Left forelimb (tissue), 1 donor: Measurements from ENCODE around the gene FAM83C.

Experiments
- DNase-seq: peaks from one replicate; pipeline ENCODE4 v3.0.0-alpha.2; 2018; ENCODE audit warnings: low spot score

Gene FAM83C

DNA sequence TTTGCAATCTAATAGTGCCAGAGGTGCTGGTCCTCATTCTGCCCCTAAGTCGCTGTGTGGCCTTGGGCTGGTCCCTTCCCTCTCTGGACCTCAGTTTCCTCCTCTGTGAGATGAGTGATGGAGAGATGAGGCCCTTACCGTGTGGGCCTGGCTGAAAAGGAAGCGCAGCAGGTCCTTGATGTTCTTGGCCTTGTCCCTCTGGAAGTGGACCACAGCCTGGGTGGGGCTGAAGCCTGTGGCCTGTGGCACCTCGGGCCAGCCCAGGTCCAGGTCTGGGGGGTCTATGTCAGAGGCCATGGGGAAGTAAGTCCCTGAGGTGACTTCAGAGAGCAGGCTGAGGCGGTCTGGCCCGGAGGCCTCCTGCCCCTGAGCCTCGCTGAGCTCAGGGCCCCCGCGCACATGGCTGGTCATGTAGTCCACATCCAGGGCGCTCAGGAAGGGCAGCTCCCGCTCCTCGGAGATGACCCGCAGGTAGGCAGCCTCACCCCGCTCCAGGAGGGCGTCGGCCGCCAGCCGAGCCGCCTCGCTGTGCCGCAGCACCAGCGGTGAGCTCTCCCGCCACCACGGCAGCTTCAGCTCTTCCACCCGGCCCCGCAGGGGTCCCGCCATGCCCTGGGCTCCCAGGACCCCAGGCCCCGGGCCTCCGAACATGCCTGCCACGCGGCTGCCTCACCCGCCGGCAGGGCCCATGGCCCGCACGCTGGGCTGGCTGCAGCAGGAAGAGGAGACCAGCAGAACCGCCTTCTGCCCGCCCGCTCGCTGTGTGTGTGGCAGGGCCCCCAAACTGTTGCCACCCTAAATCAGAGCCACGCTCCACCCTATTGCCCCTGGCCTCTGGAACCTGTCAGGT is at the start of gene FAM83C:
Gene FAM83C (minus strand): TSS at position 772 of the 850 bp plus-strand sequence. CDS start 121 bp downstream, at position 651.
- DNase-seq: no peak

DNA sequence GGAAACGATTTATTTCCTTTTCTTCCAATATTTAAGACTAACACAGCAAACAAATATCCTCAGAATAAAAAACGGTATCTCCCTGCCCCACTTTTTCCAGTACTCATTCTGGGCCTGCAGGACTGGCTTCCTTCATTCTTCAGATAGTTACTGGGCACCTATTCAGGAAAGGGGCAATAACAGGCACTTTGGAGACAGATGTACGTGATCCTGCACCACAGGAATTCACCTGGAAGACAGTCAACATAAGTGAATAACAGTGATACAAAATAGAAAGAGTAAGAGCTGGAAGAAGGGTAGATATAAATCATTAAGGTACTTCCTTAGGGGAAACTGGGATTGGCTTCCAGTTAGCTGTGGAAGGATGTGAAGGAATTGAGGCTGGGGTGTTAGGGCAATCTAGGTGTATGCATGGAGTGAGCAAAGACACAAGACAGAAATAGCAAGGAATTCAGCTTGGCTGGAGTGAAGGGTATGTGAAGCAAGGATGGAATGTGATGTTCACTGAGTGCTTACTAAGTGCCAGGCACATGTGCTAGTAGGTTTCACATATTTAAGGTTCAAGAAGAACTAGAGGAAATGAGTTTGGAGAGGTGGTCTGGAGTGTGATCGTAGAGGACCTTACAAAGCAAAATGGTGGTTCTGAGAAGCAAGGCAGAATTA is 49.3 kb upstream of the FAM83C start:
- DNase-seq: no peak

DNA sequence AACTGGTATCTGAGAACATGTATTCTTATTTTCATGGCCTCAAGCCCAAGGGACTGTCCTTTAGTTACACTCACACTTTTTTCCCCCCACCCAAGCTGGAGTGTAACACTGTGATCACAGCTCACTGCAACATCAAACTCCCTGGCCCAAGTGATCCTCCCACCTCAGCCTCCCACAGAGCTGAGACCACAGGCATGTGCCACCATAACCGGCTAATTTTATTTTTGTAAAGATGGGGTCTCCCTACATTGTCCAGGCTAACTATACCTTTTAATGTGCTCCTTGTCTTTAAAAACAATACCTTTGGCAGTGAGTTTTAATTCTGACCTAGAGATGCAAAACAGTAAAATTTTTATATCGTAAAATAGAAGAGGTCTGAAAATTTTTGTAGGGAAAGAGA is 48.2 kb upstream of the FAM83C start:
- no peak for DNase-seq

DNA sequence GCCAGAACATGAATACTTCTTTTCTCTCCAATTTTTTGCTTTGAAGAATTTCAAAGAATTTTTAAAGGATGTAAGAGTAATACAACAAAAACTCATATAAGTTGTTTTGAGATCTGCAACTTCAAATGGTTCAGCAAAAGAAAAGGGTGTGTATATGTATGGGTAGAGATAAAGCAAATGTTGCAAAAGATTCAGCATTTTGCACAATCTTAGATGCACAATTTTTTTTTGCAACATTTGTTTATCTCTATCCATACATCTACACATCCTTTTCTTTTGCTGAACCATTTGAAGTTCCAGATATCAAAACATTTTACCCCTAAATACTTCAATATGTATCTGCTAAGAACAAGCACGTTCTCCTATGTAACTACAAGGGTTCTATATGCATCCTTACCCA is 47.4 kb upstream of the FAM83C start:
- no peak for DNase-seq

DNA sequence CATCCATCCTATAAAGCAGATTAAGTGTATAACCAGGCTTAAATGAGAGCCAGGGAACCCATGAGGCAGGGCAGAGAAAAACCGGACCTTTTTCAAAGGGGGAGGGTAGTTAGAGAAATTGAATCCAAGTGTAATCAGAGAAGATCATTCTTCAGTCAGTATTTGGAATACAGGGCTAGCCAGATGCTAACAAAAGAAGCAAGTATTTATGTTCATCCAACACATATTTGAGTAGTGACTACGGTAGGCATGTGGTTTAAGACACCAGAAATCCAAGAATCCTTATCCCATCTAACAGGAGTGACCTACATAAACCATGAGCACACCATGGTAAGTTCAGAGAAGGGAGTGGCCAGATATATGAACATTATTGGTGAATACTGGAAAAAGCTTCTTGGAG is 46.8 kb upstream of the FAM83C start:
- no peak for DNase-seq

DNA sequence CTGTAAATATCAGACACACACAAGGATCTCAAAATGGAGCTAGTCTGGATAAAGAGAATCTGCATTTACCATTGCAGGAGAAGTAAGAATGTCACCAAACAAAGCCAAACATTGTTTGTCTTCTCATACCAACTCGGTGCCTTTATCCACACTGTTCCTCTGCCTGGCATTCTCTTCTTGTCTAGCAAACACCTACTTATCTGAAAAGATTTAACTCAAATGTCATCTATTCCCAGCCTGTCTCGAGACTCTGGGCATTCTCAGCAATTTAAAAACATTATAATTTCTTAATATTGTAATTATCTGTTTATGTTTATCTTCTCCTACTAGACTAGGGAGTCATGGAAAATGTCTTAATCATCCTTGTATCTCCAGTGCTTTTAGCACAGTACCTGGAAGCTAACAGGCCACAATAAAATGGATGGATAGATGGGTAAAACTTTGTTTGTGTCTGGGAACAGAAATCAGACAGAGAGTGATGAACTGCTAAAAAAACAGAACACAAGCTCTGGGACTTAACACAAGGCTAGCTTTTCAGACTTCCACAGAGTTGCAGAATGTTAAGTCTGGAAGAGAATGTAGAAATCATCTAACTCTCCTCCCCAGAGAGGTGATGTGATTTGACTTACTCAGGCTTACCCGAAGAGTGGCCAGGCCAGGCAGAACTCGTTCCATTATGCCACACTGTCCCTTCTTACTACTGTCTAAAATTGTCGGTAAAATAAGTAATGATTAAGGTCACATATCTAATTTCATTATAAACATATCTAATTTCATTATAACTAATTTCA is 42.3 kb upstream of the FAM83C start:
- DNase-seq: no peak

DNA sequence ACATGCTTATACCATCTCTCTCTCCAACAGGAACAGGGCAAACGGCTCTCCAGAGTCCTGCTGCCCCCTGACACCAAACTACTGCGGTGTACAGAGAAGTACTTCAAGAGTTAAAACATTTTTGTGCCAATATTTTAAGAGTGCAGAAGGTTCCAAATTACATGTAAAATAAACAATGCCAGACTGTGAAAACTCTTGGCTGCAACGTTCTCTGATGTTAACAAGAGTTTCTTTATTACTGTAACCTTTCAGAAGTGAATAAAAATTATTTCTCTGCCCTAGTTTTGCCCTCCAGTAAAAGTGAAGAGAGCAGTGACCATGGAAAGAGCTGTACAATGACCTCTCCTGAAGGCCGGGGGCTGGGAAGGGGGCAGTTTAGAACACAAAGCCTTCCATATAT is 41.4 kb upstream of the FAM83C start:
- no peak for DNase-seq

DNA sequence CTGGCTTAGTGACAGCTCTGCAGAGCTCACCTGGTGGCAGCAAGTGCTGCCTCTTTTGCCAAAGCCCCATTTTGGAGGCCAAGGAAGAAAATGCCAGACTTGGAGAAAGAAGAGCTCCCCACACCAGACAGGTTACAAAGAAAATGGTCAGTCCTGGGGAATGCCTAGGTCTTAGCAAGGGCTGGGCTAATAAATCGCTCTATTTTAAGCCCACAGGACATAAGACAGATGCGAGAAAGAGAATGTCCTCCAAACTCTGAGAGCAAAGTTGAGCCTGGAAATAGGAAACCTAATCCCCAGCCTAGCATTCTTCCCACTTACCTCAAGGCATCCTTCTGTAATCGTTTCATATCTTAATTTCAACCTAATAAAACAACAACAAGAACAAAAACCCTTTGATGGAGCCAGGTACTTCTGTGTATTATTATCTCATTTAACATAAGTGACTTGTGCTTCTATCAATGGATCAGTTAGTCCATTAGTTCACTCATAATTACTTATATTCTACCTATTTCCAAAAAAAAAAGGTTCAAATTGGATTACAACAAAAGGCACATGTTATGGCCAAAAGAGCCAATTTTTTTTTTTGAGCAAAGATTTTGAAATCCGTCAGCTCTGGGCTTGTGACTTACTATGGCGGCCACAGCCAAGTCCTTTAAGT is 40.4 kb upstream of the FAM83C start:
- no peak for DNase-seq

DNA sequence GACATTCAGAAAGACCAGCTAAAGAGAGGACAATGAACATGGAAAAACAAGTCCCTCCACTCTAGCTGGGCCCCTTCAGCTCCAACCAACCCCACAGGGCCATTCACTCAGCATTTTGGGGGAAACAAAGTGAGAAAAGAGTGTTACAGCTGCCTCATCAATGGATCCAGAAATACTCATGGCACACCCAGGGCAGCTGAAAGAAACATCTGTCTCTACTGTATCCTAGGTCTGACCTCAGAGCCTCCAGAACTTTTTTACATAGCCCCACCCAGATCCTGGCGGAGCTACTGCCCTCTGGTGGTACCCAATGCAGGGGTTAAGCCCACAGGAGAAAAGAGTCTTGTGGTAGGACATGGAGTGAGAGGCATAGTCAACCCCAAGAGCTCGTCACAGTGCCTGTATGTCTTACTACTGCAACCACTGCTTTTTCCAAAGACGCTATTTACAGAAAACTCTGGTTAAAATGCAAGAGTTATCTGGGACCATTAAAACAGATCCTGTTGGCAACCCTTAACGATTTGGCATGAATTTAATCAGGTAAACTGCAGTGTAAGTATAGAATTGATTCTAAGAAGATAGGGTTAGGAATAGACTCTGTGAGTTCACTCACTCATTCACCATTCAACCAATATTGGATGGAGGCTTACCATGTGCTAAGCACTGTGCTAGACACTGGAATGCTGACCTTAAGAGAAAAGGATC is 37.4 kb upstream of the FAM83C start:
- no peak for DNase-seq

DNA sequence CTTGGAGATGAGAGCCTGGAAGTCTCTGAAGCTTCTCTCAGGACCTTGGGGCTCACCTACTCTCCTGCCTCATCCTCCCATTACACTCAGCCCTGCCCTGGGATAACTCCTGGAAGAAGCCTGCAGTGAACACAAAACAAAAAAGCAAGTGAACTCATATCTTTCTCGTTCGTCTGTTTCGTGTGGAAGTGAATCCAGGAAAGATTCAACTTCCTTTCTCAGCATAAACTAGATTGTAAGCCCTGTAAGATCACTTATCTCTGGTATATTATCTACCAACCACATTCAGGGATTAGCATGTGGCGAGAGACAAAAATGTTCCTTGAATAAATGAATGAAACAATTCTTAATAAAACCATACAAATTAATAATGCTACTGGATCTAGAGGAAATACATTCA is 36.5 kb upstream of the FAM83C start:
- no peak for DNase-seq

DNA sequence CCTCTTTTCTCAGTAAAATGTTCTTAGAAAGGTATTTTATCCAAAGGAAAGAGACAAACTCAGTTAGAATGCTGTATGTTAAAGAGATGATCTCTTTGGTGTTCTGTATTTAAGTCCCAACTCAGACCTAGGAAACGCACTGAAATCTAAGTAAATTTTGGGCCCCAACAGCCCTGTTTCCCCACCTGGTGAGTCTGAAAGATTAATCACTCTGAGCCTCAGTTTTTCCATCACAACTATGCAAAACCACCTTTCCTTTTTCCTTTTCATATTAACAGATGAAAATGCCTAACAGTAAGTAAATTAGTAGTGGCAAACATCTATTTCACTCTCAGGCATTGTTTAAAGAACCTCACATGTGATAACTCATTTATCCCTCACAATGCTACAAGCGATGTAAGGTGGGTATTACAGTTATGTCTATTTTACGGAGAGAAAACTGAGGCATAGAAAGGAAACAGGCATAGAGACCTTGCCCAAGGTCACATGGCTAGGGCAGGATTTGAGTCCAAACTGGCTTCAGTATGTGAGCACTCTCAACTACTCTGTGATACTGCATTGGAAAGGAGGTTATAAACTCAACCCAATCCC is 36.0 kb upstream of the FAM83C start:
- DNase-seq: no peak

DNA sequence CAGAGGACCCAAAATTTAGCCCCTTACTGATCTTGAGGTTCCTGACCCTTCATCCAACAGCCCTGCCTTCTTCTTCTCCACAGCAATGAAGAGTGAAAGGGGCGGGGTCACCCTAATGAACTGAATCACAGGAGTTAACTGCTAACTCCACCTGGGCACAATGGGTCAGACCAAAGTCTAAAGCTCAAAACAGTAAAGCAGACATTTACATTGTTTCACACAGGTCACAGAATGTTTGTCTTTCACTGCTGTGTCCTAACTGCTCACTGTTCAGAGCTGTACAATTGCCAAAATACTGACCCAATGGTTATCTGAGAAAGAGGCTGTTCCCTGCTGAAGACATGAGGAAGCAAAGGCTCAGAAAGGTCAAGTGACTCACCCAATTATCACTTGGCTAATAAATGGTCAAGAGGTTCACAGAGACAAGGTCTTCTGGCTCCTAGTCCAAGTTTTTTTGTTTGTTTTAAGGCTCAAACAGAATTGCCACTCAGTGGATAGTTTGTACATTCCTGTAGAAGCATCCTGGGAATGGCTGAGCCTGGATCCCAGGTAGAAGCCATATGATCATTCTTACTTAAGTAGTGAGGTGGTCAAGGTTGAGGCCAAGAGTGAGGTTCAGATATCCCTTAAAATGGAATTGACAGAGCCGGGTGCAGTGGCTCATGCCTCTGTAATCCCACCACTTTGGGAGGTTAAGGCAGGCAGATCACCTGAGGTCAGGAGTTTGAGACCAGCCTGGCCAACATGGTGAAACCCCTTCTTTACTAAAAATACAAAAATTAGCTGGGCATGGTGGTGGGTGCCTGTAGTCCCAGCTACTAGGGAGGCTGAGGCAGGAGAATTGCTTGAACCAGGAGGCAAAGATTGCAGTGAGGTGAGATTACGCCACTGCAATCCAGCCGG is 35.1 kb upstream of the FAM83C start:
- no peak for DNase-seq

DNA sequence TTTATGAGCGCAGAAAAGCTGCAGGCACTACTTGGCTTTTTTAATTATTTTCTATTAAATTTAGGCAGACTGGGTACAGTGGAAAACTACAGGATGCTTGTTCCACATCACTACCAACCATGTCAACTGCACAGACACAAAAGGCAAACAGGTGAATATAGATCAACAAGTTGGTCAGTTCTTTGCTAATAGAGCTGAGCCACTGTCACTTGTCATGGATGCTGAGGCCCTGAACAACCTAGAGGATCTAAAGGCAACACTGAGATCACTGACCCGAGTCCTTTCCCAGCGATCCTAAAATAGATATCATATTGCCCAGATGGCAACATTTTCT is 34.5 kb upstream of the FAM83C start:
- no peak for DNase-seq

DNA sequence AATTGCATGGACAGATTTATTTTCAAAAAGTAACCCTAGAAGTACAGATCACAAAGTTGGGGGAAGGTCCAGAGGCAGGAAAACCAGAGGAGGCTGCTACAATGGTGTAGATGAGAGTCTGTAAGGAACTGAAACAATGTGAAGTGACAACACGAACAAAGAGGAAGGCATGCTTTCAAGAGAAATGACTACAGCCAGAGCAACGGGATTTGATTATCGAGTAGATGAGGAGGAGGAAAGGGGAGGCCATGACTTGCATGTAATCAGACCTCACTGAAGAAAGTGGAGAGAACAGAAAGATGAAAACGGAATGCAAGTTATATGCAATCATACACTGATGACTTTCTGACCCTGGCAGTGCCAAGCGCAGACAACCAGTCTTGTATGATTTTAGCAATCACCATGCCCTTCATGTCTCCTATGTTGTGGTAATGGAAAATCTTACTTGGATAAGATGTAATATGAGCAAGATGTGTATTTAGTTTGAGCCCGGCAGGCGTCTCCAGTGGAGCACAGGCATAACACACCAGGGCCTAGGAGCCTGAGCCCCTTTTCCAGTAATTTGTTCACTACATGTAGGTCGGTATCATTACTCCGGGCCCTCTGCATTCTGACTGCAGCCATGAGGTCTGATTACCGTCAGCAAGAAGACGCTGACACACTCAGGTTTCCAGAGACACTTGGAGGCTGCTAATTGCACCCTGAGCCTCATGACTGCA is 34.0 kb upstream of the FAM83C start:
- DNase-seq: no peak

DNA sequence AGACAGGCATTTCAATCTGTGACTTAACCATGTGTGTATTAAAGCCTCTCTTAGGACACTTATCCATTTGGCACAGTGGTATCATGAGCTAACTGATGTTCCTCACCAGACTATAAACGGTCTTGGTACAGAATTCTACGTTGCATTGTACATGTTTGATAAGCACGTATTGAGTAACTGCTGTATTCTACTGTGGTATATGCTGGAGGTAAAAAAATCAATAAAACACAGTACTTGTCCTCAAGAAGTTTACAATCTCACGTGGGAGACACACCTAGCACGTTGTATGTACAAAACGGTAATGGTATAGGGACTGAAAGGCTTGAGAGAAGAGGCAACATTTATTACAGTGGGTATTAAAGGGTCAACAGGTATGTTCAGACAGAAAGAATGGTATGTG is 33.2 kb upstream of the FAM83C start:
- DNase-seq: no peak

DNA sequence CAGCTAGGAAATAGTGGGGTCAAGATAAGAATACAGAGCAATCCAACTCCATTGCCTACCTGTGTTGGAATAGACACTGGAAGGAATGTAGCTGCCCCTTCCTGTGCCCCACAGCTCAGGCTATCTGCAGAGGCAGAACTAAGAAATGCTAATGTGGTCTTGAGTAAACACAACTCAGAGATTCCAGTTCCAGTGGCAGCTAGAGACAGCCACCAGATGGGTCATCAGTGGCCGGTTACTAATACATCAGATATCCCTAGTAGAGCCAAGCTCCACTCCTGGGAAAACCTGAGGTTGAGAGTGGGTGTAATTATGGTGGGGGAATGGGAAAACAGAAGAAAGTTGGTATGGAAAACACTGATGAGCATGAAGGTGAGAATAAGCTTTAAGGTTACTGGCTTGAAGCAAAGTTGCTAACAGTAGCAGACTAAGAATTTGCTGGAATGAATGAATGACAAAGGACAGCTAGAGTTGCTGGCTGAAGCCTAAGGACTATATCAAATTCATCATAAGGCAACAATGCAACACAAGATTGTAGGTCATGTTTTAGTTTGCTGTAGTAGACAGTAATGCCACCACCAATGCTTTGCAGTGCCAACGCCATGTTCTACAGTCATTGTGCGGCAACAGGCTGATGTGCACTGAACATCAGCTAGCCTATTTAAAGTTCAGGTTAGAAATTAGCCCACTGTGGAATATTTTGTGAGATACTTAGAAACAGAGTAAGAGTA is 28.3 kb upstream of the FAM83C start:
- no peak for DNase-seq

DNA sequence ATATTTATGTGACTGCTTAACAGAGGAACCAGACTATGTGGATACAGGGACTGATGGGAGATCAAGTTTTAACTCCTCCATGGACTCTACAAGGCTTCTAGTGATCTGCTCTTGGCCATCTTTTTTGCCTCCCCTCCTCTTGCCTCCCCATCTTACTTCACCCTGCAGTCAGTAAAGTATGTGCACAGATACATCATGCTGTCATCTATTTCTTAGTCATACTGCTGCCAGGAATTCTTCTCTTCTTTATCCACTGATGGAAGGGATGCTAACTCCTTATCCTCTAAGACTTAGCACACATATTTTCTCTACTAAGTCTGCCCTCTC is 27.6 kb upstream of the FAM83C start:
- DNase-seq: no peak

DNA sequence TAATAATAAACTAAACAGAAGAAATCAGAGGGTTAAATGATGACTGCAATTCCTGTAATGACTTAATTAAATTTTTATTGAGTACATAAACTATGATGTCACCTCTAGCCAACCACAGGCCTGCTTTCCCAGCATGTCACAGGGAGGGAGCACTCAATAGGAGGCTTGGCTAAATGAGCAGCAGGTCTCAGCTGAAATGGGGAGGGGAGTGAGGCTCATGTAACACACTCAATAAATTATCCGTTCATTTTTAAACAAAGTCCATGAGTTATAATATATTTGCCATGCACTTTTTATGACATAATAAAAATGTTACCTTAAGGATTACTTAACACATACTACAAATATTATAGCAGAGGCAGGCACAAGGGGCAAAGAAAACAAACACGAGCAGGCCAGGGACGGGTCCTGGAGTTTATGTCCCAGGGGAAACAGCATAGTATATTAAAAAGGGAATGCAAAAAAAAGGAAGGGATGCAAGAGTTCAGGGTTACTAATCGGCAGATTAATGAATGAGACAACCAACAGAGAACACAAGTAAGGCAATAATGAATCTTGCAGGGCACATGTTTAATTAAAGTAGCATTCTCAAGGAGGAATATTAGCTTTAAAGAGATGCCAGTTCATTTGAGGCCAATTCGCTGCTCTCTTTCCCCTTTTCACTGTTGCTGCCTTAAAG is 27.1 kb upstream of the FAM83C start:
- DNase-seq: no peak
